Measurements from ENCODE around the gene BAIAP3. TPM values are rescaled to one million over a fixed set of nuclear protein-coding genes. Genes with fewer than 3 reads are reported as not detected.

Gene BAIAP3
- total RNA-seq, 2 experiments from 2014 or later = 19.6 to 21.5 TPM

DNA sequence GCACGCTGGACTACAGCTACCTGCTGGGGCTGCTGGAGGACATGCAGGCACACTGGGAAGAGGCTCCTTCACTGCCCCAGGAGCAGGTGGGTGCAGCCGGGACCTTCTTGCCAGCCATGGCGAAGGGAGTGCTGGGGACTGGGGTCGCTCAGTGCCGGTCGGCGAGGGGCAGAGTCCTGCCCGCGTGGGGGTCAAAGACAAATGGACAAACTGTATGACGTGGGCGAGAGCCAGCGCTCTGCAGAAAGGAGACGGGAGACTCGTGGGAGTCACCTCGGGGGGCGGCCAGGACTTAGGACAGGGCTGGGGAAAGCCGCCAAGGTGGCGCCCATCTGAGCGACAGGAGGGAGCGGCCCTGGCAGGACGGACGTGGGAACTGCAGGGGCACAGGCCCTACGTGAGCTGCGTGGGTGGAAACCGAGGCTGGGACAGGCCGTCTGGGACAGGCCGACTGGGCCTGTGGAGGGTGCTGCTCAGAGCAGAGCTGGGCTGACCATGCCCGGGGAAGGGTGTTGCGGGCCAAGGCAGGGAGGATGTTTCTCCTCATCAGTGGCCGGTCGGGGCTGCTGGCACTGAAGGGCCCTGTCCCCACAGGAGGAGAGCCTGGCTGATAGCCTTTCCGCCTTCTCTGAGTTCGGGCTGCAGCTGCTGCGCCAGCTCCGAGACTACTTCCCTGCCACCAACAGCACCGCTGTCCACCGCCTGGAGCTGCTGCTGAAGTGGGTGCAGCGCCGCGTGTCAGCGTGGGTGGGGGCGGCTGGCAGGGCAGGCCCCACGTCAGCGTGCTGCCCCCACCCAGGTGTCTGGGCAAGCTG is 10.2 kb downstream of the BAIAP3 start:
- Histone ChIP-seq H3K4me3 (ENCODE audit: low read length) (peak overlapping the region; percentile 26), H3K27me3 (ENCODE audit: control insufficient read depth in 1 of 2, insufficient read depth in 2 of 2, low read length in 2 of 2) (no peaks in the 10 kb centered on the region), H3K4me1 (ENCODE audit: insufficient read depth, low read length) (peaks cover 26% of the 10 kb centered on the region), H3K9me3 (ENCODE audit: control insufficient read depth in 1 of 2, insufficient read depth in 1 of 2, low read length in 2 of 2) (no peaks in the 10 kb centered on the region), H3K36me3 (ENCODE audit: insufficient read depth, low read length) (peaks cover 12% of the 10 kb centered on the region), H3K27ac (ENCODE audit: low read depth in 1 of 2, low read length in 2 of 2) (peak overlapping the region in 1 of 2 donors; percentile 29)
- no peak for TF ChIP-seq CTCF (IDR thresholded peaks at IDR 0.05)
- DNase-seq (peak in 2 of 14 experiments; percentile 39 to 54), ATAC-seq (ENCODE audit: poor library complexity) (no peak)
- H3K4me1 Mint-ChIP-seq (ENCODE audit: low read depth) = peaks cover 13% of the 10 kb centered on the region
- intact Hi-C loops (cut with DNase I, micrococcal nuclease) = loop anchor here (2.0 kb wide), 2 partner anchors 33 to 35 kb away; partner anchors contain the start of gene UBE2I (in 1 of the 2)
- peak overlapping the region; percentile 66 for H3K4me3 Mint-ChIP-seq
- H3K36me3 Mint-ChIP-seq (ENCODE audit: low read depth) = peaks cover 6% of the 10 kb centered on the region
- H3K27me3 Mint-ChIP-seq = no peaks in the 10 kb centered on the region
- ChIA-PET CTCF (interaction anchor here (0.9 to 1.5 kb wide), 3 partner anchors 11 to 77 kb away, joined by 3 to 5 read pairs (median 4); partner anchors contain the start of genes BAIAP3 and UQCC4), POLR2A (interaction anchor here (1.1 to 3.1 kb wide), 8 partner anchors 8 to 439 kb away, joined by 3 to 24 read pairs (median 7); partner anchors contain the start of genes GNPTG, MAPK8IP3, NUBP2 and SPSB3)
- peak overlapping the region; percentile 50 for H3K27ac Mint-ChIP-seq
- H3K9me3 Mint-ChIP-seq = no peaks in the 10 kb centered on the region

DNA sequence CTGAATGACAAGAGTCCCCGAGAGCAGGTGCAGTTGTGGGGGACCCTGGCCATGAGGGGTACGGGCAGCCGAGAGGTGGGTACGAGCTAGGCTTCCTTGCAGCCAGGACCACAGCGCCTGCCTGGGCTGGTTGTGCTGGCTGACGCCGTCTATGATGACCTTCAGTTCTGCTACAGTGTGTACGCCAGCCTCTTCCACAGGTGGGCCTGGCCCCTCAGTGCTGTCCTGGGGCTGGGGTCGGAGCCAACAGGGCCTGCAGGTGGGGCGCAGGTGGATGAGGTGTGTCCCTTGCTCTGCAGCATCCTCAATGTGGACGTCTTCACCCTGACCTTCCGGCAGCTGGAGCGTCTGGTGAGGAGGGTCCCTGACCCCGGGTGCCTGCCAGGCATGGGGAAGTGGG is 11.1 kb downstream of the BAIAP3 start:
- peaks cover 13% of the 10 kb centered on the region for H3K4me1 Mint-ChIP-seq (ENCODE audit: low read depth)
- no peak overlapping the region for H3K4me3 ChIP-seq (ENCODE audit: low read length)
- no peak overlapping the region for H3K4me3 Mint-ChIP-seq
- DNase-seq (no peak), ATAC-seq (ENCODE audit: poor library complexity) (no peak)
- H3K27ac ChIP-seq (ENCODE audit: low read depth in 1 of 2, low read length in 2 of 2) = no peak overlapping the region
- intact Hi-C loops (cut with DNase I, micrococcal nuclease) = no loop called here
- ChIA-PET POLR2A (interaction anchor here (0.6 to 3.1 kb wide), 3 partner anchors 13 to 43 kb away, joined by 3 to 24 read pairs (median 15); partner anchors contain the start of gene UBE2I), CTCF (no interaction called here)
- TF ChIP-seq CTCF (IDR thresholded peaks at IDR 0.05) = no peak
- H3K9me3 Mint-ChIP-seq = no peaks in the 10 kb centered on the region
- no peaks in the 10 kb centered on the region for H3K9me3 ChIP-seq (ENCODE audit: control insufficient read depth in 1 of 2, insufficient read depth in 1 of 2, low read length in 2 of 2)
- peaks cover 14% of the 10 kb centered on the region for H3K36me3 Mint-ChIP-seq (ENCODE audit: low read depth)
- H3K27me3 Mint-ChIP-seq = no peaks in the 10 kb centered on the region
- peaks cover 27% of the 10 kb centered on the region for H3K4me1 ChIP-seq (ENCODE audit: insufficient read depth, low read length)
- no peaks in the 10 kb centered on the region for H3K27me3 ChIP-seq (ENCODE audit: control insufficient read depth in 1 of 2, insufficient read depth in 2 of 2, low read length in 2 of 2)
- H3K27ac Mint-ChIP-seq = no peak overlapping the region
- H3K36me3 ChIP-seq (ENCODE audit: insufficient read depth, low read length) = peaks cover 21% of the 10 kb centered on the region

DNA sequence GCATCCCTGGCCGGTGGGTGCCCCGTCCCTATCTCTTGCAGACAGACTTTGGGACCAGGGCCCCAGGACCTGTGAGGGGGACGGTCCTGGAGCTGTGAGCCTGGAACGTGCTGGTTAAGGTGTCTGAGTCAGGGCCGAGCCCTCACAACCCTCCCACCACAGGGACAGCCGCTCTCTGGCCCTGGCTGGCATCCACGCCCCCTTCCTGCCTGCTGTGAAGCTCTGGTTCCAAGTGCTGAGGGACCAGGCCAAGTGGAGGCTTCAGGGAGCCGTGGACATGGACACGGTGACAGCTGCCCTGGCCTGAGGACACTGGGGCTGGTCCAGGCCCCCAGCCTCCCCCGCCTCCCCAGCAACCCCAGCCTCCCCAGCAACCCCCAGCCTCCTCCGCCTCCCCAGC is 11.6 kb downstream of the BAIAP3 start:
- no peak overlapping the region for H3K27ac Mint-ChIP-seq
- H3K27me3 ChIP-seq (ENCODE audit: control insufficient read depth in 1 of 2, insufficient read depth in 2 of 2, low read length in 2 of 2) = no peaks in the 10 kb centered on the region
- peaks cover 13% of the 10 kb centered on the region for H3K4me1 Mint-ChIP-seq (ENCODE audit: low read depth)
- H3K4me1 ChIP-seq (ENCODE audit: insufficient read depth, low read length) = peaks cover 33% of the 10 kb centered on the region
- H3K4me3 ChIP-seq (ENCODE audit: low read length) = no peak overlapping the region
- H3K4me3 Mint-ChIP-seq = no peak overlapping the region
- H3K27ac ChIP-seq (ENCODE audit: low read depth in 1 of 2, low read length in 2 of 2) = no peak overlapping the region
- POLR2A ChIA-PET = no interaction called here
- intact Hi-C loops (cut with DNase I, micrococcal nuclease) = no loop called here
- H3K36me3 Mint-ChIP-seq (ENCODE audit: low read depth) = peaks cover 18% of the 10 kb centered on the region
- no peaks in the 10 kb centered on the region for H3K27me3 Mint-ChIP-seq
- no peak for TF ChIP-seq CTCF (IDR thresholded peaks at IDR 0.05)
- H3K9me3 ChIP-seq (ENCODE audit: control insufficient read depth in 1 of 2, insufficient read depth in 1 of 2, low read length in 2 of 2) = no peaks in the 10 kb centered on the region
- DNase-seq (peak in 1 of 14 experiments; percentile 39), ATAC-seq (ENCODE audit: poor library complexity) (no peak)
- no peaks in the 10 kb centered on the region for H3K9me3 Mint-ChIP-seq
- peaks cover 25% of the 10 kb centered on the region for H3K36me3 ChIP-seq (ENCODE audit: insufficient read depth, low read length)
- CTCF ChIA-PET = no interaction called here

All from CD4-positive, alpha-beta T cell (primary cell).